ENCODE results near the gene FBXO42.
"Not testable (repeated sequence)": the region's sequence is repeated elsewhere in the genome, so short reads cannot be mapped to it uniquely, and the experiment has no call there.

FBXO42 gene

DNA sequence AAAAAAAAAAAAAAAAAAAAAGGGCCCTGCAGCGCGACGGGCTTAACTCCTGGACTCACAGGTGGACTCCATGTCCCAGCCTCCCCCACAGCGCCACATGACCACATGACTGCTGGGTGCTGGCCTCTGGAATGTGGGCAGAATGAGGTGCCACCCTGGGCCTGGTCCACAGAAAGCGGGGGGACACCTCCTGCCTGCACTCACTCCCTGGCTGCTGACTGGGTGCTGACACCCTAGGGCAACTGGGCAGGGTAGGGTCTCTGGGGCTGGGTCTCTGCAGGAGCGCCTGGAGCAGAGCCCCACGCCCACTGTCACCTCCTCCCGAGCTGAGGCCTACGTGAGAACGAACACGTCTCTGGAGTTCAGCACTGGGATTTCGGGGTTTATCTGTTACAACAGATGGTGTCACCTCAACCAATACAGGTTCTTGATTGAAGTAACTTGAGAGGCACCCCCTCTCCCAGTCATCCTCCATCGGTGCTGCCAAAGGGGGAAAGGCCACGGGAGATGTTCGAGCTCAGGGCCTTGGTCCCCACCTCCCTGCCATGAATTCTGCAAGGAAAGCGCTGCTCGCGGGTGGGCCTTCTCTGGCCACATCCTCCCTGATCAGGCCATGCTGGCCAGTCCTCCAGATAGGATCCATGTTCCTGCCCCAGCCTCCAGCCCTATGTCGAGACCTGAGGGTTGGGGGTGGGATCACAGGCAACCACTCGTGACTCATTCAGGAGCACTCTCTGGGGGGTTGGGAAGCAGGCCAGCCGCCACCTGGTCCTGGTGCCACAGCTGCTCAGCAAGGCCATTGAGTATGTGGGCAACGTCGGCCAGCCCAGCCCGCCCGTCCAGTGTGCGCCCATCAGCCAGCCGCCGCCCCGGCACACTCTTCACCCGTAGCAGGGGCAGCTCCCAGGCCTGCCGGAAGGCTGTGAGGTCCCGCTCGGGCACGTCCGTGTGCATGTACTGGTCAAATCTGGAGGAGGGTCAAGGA is 120.7 kb downstream of the FBXO42 start:
- no peak overlapping the region for H3K9ac ChIP-seq (ENCODE audit: insufficient read length)
- no peak for DNase-seq (ENCODE audit: low read depth, low spot score)
- no peak overlapping the region for H3K27ac ChIP-seq
- no peaks in the 10 kb centered on the region for H3K9me3 ChIP-seq (ENCODE audit: low read depth, low read length)
- TF ChIP-seq EZH2 (IDR thresholded peaks at IDR 0.05) (no peak), POLR2AphosphoS5 (IDR thresholded peaks at IDR 0.05; ENCODE audit: borderline replicate concordance, low read depth, low read length) (no peak), FOXP2 (optimal IDR thresholded peaks at IDR 0.05; ENCODE audit: control extremely low read depth, extremely low read length, insufficient read depth) (no peak)
- no peak overlapping the region for H3K4me3 ChIP-seq
- H3K36me3 ChIP-seq (ENCODE audit: insufficient read depth, low read length), result no peaks in the 10 kb centered on the region

DNA sequence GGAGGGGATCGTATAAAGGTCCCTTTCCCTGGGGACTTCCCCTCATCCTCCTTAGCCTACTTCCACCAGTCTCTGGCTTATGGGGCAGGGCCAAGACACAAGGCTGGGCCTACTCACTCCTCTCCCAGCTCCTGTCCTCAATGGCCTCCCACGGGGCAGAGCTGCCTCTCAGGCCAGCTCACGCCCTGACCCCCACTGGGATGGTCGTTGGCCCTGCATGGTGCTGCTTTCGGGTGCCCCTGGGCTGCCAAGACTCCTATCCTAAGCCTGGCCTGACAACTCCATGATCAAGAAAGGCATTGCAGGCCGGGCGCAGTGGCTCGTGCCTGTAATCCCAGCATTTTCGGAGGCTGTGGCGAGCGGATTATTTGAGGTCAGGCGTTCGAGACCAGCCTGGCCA is 121.5 kb downstream of the FBXO42 start:
- no peaks in the 10 kb centered on the region for H3K36me3 ChIP-seq (ENCODE audit: insufficient read depth, low read length)
- TF ChIP-seq EZH2 (IDR thresholded peaks at IDR 0.05) (no peak), POLR2AphosphoS5 (IDR thresholded peaks at IDR 0.05; ENCODE audit: borderline replicate concordance, low read depth, low read length) (no peak), FOXP2 (optimal IDR thresholded peaks at IDR 0.05; ENCODE audit: control extremely low read depth, extremely low read length, insufficient read depth) (no peak)
- H3K9ac ChIP-seq (ENCODE audit: insufficient read length), result no peak overlapping the region
- DNase-seq (ENCODE audit: low read depth, low spot score), result no peak
- no peak overlapping the region for H3K4me3 ChIP-seq
- H3K27ac ChIP-seq, result no peak overlapping the region
- no peaks in the 10 kb centered on the region for H3K9me3 ChIP-seq (ENCODE audit: low read depth, low read length)

- no peak for DNase-seq (ENCODE audit: low read depth, low spot score)
- H3K4me3 ChIP-seq, result no peak overlapping the region
- no peak overlapping the region for H3K27ac ChIP-seq
- H3K9ac ChIP-seq (ENCODE audit: insufficient read length), result no peak overlapping the region
- no peaks in the 10 kb centered on the region for H3K9me3 ChIP-seq (ENCODE audit: low read depth, low read length)
- no peak for TF ChIP-seq EZH2 (IDR thresholded peaks at IDR 0.05)
- TF ChIP-seq POLR2AphosphoS5 (IDR thresholded peaks at IDR 0.05; ENCODE audit: borderline replicate concordance, low read depth, low read length), result no peak
- no peak for TF ChIP-seq FOXP2 (optimal IDR thresholded peaks at IDR 0.05; ENCODE audit: control extremely low read depth, extremely low read length, insufficient read depth)
- H3K36me3 ChIP-seq (ENCODE audit: insufficient read depth, low read length), result no peaks in the 10 kb centered on the region
Observed at GRCh38 chr1:16229976-16230740, 122.1 kb downstream of the FBXO42 start.

GRCh38 chr1:16226490-16227179 is 125.6 kb downstream of the FBXO42 start:
- H3K4me3 ChIP-seq, result no peak overlapping the region

DNA sequence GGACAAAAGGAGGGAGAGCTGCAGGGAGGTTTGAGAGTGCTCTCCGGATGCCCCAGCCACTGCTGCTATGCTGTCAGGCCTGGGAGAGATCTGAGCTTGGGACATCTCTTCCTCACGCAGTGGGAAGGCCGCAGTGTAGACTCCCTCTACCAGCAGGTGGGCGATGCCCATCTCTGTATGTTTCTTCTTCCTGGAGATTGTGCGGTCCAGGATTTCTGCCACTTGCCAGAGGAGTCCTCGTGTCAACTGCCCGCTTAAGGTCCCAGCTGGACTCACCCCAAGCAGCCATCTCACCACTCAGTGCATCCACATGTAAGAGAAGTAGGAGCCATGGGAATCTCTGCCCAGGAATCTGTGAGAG is 126.2 kb downstream of the FBXO42 start:
- Histone ChIP-seq H3K36me3 (ENCODE audit: insufficient read depth, low read length) (no peaks in the 10 kb centered on the region), H3K27ac (no peak overlapping the region), H3K9me3 (ENCODE audit: low read depth, low read length) (no peaks in the 10 kb centered on the region), H3K9ac (ENCODE audit: insufficient read length) (no peak overlapping the region), H3K4me3 (no peak overlapping the region)
- DNase-seq (ENCODE audit: low read depth, low spot score), result no peak
- TF ChIP-seq POLR2AphosphoS5 (IDR thresholded peaks at IDR 0.05; ENCODE audit: borderline replicate concordance, low read depth, low read length), result no peak
- no peak for TF ChIP-seq EZH2 (IDR thresholded peaks at IDR 0.05)
- TF ChIP-seq FOXP2 (optimal IDR thresholded peaks at IDR 0.05; ENCODE audit: control extremely low read depth, extremely low read length, insufficient read depth), result no peak

More at GRCh38 chr1:16226490-16227179, 125.6 kb downstream of the FBXO42 start:
- TF ChIP-seq FOXP2 (optimal IDR thresholded peaks at IDR 0.05; ENCODE audit: control extremely low read depth, extremely low read length, insufficient read depth) (no peak), POLR2AphosphoS5 (IDR thresholded peaks at IDR 0.05; ENCODE audit: borderline replicate concordance, low read depth, low read length) (no peak), EZH2 (IDR thresholded peaks at IDR 0.05) (no peak)
- Histone ChIP-seq H3K9me3 (ENCODE audit: low read depth, low read length) (no peaks in the 10 kb centered on the region), H3K36me3 (ENCODE audit: insufficient read depth, low read length) (no peaks in the 10 kb centered on the region), H3K27ac (no peak overlapping the region), H3K9ac (ENCODE audit: insufficient read length) (no peak overlapping the region)
- no peak for DNase-seq (ENCODE audit: low read depth, low spot score)

DNA sequence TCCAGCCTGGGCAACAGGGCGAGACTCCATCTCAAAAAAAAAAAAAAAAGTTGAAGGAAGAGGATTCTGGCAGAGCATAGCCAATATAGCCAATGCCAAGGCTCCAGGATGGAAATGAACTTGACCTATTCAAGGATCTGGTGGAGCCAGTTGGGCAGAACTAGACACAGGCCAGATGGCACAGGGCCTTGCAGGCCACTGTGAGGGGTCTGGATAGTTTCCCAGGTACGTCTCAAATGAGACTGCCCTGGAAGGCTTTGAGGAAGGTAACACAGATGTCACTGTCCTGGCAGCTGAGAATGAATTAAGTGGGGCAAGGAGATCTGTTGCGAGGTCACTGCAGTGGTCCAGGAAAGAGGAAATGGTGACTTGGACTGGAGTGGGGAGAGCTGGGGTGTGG is 127.8 kb downstream of the FBXO42 start:
- no peak for DNase-seq (ENCODE audit: low read depth, low spot score)
- Histone ChIP-seq H3K27ac (no peak overlapping the region), H3K36me3 (ENCODE audit: insufficient read depth, low read length) (no peaks in the 10 kb centered on the region), H3K9ac (ENCODE audit: insufficient read length) (no peak overlapping the region), H3K9me3 (ENCODE audit: low read depth, low read length) (no peaks in the 10 kb centered on the region), H3K4me3 (no peak overlapping the region)
- TF ChIP-seq POLR2AphosphoS5 (IDR thresholded peaks at IDR 0.05; ENCODE audit: borderline replicate concordance, low read depth, low read length), result no peak
- no peak for TF ChIP-seq EZH2 (IDR thresholded peaks at IDR 0.05)
- no peak for TF ChIP-seq FOXP2 (optimal IDR thresholded peaks at IDR 0.05; ENCODE audit: control extremely low read depth, extremely low read length, insufficient read depth)

DNA sequence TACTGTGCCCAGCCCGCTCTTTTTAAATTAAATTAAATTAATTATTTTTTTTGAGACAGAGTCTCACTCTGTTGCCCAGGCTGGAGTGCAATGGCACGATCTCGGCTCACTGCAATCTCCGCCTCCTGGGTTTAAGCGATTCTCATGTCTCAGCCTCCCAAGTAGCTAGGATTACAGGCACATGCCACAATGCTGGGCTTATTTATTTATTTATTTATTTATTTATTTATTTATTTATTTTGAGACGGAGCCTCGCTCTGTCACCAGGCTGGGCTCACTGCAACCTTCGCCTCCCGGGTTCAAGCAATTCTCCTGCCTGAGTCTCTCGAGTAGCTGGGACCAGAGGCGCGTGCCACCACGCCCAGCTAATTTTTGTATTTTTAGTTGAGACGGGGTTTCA is 129.6 kb downstream of the FBXO42 start:
- not testable (repeated sequence) for DNase-seq (ENCODE audit: low read depth, low spot score); H3K9ac ChIP-seq (ENCODE audit: insufficient read length)

DNA sequence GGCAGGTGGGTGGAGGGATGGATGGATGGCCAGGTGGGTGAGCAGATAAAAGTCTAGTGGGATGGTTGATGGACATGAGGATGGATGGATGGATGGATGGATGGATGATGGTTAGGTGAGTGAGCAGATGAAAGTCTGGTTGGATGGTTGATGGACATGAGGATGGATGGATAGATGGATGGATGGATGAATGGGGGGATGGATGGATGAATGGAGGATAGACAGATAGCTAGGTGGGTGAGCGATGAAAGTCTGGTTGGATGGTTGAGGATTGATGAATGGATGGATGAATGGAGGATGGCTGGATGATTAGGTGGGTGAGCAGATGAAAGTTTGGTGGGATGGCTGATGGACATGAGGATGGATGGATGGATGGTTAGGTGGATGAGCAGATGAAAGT is 130.8 kb downstream of the FBXO42 start:
- TF ChIP-seq FOXP2 (optimal IDR thresholded peaks at IDR 0.05; ENCODE audit: control extremely low read depth, extremely low read length, insufficient read depth) (no peak), EZH2 (IDR thresholded peaks at IDR 0.05) (no peak), POLR2AphosphoS5 (IDR thresholded peaks at IDR 0.05; ENCODE audit: borderline replicate concordance, low read depth, low read length) (no peak)
- DNase-seq (ENCODE audit: low read depth, low spot score), result no peak

More for the DNA sequence above, 129.6 kb downstream of the FBXO42 start:
- H3K36me3 ChIP-seq (ENCODE audit: insufficient read depth, low read length); H3K9me3 ChIP-seq (ENCODE audit: low read depth, low read length); H3K27ac ChIP-seq; H3K4me3 ChIP-seq: not testable (repeated sequence)

More for the DNA sequence above, 130.8 kb downstream of the FBXO42 start:
- Histone ChIP-seq H3K9me3 (ENCODE audit: low read depth, low read length) (no peaks in the 10 kb centered on the region), H3K36me3 (ENCODE audit: insufficient read depth, low read length) (no peaks in the 10 kb centered on the region), H3K4me3 (no peak overlapping the region), H3K27ac (no peak overlapping the region), H3K9ac (ENCODE audit: insufficient read length) (no peak overlapping the region)
